Fibroblast of lung (primary cell): Measurements from ENCODE around the gene PCDHA1. TPM values are rescaled to one million over a fixed set of nuclear protein-coding genes. Genes with fewer than 3 reads are reported as not detected.

ENCODE experiments used
- DNase-seq, 2 donors: peaks; one replicate each; pipeline versions ENCODE4 v3.0.0 to v3.0.0-alpha.2; 2010; ENCODE audit warnings: low read depth in 2 of 2
- H2AFZ ChIP-seq: 2 replicates; pipeline ENCODE4 v1.5.1; 2012; ENCODE audit warnings: low read length, control low read depth, inconsistent platforms
- H3K27ac ChIP-seq: 2 replicates; pipeline ENCODE4 v1.5.1; 2011; ENCODE audit warnings: low read length, control low read depth; ENCODE audit not compliant: insufficient read depth
- H3K27me3 ChIP-seq: 2 replicates; pipeline ENCODE4 v1.5.1; 2011; ENCODE audit warnings: mild to moderate bottlenecking, low read length; ENCODE audit not compliant: control insufficient read depth, insufficient read depth
- H3K36me3 ChIP-seq: 2 replicates; pipeline ENCODE4 v1.5.1; 2011; ENCODE audit warnings: low read length; ENCODE audit not compliant: control insufficient read depth, insufficient read depth
- H3K4me1 ChIP-seq: 2 replicates; pipeline ENCODE4 v1.5.1; 2011; ENCODE audit warnings: low read length; ENCODE audit not compliant: control insufficient read depth, insufficient read depth; ENCODE audit errors: extremely low read depth
- H3K4me2 ChIP-seq: 2 replicates; pipeline ENCODE4 v1.5.1; 2011; ENCODE audit warnings: low read length, control low read depth; ENCODE audit not compliant: insufficient read depth; ENCODE audit errors: extremely low read depth
- H3K4me3 ChIP-seq, 4 experiments: fragments of 200-600 bp in 1 of 4; sonication (generic) in 1 of 4; replicated peaks in 1 of 4; 2 replicates each; pipeline ENCODE4 v1.5.1; 2011 to 2016; ENCODE audit warnings: low read length in 4 of 4, low read depth in 3 of 4, mild to moderate bottlenecking in 3 of 4, control low read depth in 2 of 4, inconsistent platforms in 1 of 4, mixed read lengths in 1 of 4; ENCODE audit not compliant: insufficient read depth in 1 of 4; ENCODE audit errors: control extremely low read depth in 1 of 4
- H3K79me2 ChIP-seq: 2 replicates; pipeline ENCODE4 v1.5.1; 2012; ENCODE audit warnings: mild to moderate bottlenecking, low read length, inconsistent platforms; ENCODE audit not compliant: control insufficient read depth, insufficient read depth
- H3K9ac ChIP-seq: 2 replicates; pipeline ENCODE4 v1.5.1; 2011; ENCODE audit warnings: mild to moderate bottlenecking, low read length, control low read depth; ENCODE audit not compliant: insufficient read depth
- H3K9me3 ChIP-seq: 2 replicates; pipeline ENCODE4 v1.5.1; 2012; ENCODE audit warnings: low read depth, low read length; ENCODE audit not compliant: control insufficient read depth, insufficient read depth
- H4K20me1 ChIP-seq: 2 replicates; pipeline ENCODE4 v1.5.1; 2011; ENCODE audit warnings: low read length; ENCODE audit not compliant: control insufficient read depth, insufficient read depth; ENCODE audit errors: extremely low read depth
- CTCF ChIP-seq, 2 donors: IDR thresholded peaks in 1 of 2; conservative IDR thresholded peaks in 1 of 2; 1 replicate in 1 of 2; 2 replicates in 1 of 2; pipeline ENCODE4 v1.5.1; 2011 to 2012; ENCODE audit warnings: low read length in 2 of 2, control low read depth in 1 of 2, inconsistent platforms in 1 of 2, low read depth in 1 of 2, mild to moderate bottlenecking in 1 of 2
- EZH2 ChIP-seq: IDR thresholded peaks from 2 replicates; pipeline ENCODE4 v1.5.1; 2012; ENCODE audit warnings: low read length, control low read depth, mild to moderate bottlenecking; ENCODE audit errors: missing control alignments
- polyA plus RNA-seq, 2 donors: library from polyadenylated mRNA; depleted of rRNA in 1 of 2; stranded (reverse) in 1 of 2; unstranded in 1 of 2; fragments of >200 nt; gene quantifications; 2 replicates each; pipeline ENCODE4 v1.2.1, GENCODE V29; 2011 to 2012; ENCODE audit warnings: missing spikeins in 1 of 2
- total RNA-seq: library from RNA; depleted of rRNA; stranded (reverse); fragments of >200 nt; gene quantifications from 2 replicates; pipeline ENCODE4 v1.2.1, GENCODE V29; 2014

The PCDHA1 gene
- total and polyA plus RNA-seq, 2 donors (not counting 1 experiment from before 2014, with no cell fraction given), result under 0.01 to 0.12 TPM

- Histone ChIP-seq H3K4me1 (no peaks in the 10 kb centered on the region), H2AFZ (no peak overlapping the region), H3K9me3 (no peaks in the 10 kb centered on the region), H3K9ac (no peak overlapping the region), H3K27ac (no peak overlapping the region), H4K20me1 (no peaks in the 10 kb centered on the region), H3K4me2 (no peak overlapping the region), H3K79me2 (no peaks in the 10 kb centered on the region), H3K36me3 (no peaks in the 10 kb centered on the region), H3K4me3 (no peak overlapping the region), H3K27me3 (no peaks in the 10 kb centered on the region)
- DNase-seq, result no peak
- TF ChIP-seq CTCF (conservative IDR thresholded peaks at IDR 0.05 in 1 of 2, IDR thresholded peaks at IDR 0.05 in 1 of 2; ENCODE audit: low read depth in 1 of 2, low read length in 2 of 2) (no peak), EZH2 (no peak)
Measured at GRCh38 chr5:140988608-140989007, 202.7 kb downstream of the PCDHA1 start.

GRCh38 chr5:140989254-140990020, 203.5 kb downstream of the PCDHA1 start:
- no peaks in the 10 kb centered on the region for H3K27me3 ChIP-seq
- H4K20me1 ChIP-seq, result no peaks in the 10 kb centered on the region
- no peak for DNase-seq
- no peak overlapping the region for H3K27ac ChIP-seq
- H3K36me3 ChIP-seq, result no peaks in the 10 kb centered on the region
- no peak overlapping the region for H3K9ac ChIP-seq
- H3K4me2 ChIP-seq, result no peak overlapping the region
- no peak overlapping the region for H3K4me3 ChIP-seq
- H3K9me3 ChIP-seq, result no peaks in the 10 kb centered on the region
- H3K4me1 ChIP-seq, result no peaks in the 10 kb centered on the region
- H3K79me2 ChIP-seq, result no peaks in the 10 kb centered on the region
- TF ChIP-seq EZH2 (no peak), CTCF (conservative IDR thresholded peaks at IDR 0.05 in 1 of 2, IDR thresholded peaks at IDR 0.05 in 1 of 2; ENCODE audit: low read depth in 1 of 2, low read length in 2 of 2) (no peak)
- H2AFZ ChIP-seq, result no peak overlapping the region

GRCh38 chr5:140992828-140993227, 206.9 kb downstream of the PCDHA1 start:
- no peak overlapping the region for H3K4me3 ChIP-seq
- no peak for DNase-seq

More at GRCh38 chr5:140992828-140993227, 206.9 kb downstream of the PCDHA1 start:
- no peaks in the 10 kb centered on the region for H3K9me3 ChIP-seq
- H4K20me1 ChIP-seq, result no peaks in the 10 kb centered on the region
- TF ChIP-seq CTCF (conservative IDR thresholded peaks at IDR 0.05 in 1 of 2, IDR thresholded peaks at IDR 0.05 in 1 of 2; ENCODE audit: low read depth in 1 of 2, low read length in 2 of 2) (no peak), EZH2 (no peak)
- no peak overlapping the region for H2AFZ ChIP-seq
- H3K36me3 ChIP-seq, result no peaks in the 10 kb centered on the region
- H3K9ac ChIP-seq, result no peak overlapping the region
- no peaks in the 10 kb centered on the region for H3K27me3 ChIP-seq
- H3K4me1 ChIP-seq, result no peaks in the 10 kb centered on the region
- no peaks in the 10 kb centered on the region for H3K79me2 ChIP-seq
- no peak overlapping the region for H3K27ac ChIP-seq
- no peak overlapping the region for H3K4me2 ChIP-seq
